Adrenal gland (tissue), 12 donors: ENCODE results near the gene ELL. TPM values are rescaled to one million over a fixed set of nuclear protein-coding genes. Genes with fewer than 3 reads are reported as not detected.

Experiments
- DNase-seq, 7 donors: peaks; one replicate each; pipeline ENCODE4 v3.0.0-alpha.2; 2019 to 2020
- H3K27ac ChIP-seq, 5 donors: fragments of 200-600 bp; sonication (generic) in 4 of 5; 1 replicate in 3 of 5; 2 replicates in 2 of 5; pipeline versions ENCODE4 v1.5.1 to v1.8.0; 2016 to 2020; ENCODE audit warnings: mild to moderate bottlenecking in 1 of 5
- H3K27me3 ChIP-seq: fragments of 200-600 bp; 2 replicates; pipeline ENCODE4 v1.8.0; 2021
- H3K36me3 ChIP-seq, 2 donors: fragments of 200-600 bp; replicated peaks in 1 of 2; 1 replicate in 1 of 2; 2 replicates in 1 of 2; pipeline versions ENCODE4 v1.5.1 to v1.8.0; 2018 to 2022
- H3K4me1 ChIP-seq, 2 donors: fragments of 200-600 bp; replicated peaks in 1 of 2; 1 replicate in 1 of 2; 2 replicates in 1 of 2; pipeline versions ENCODE4 v1.5.1 to v1.8.0; 2018 to 2021
- H3K4me3 ChIP-seq, 4 donors: fragments of 200-600 bp; sonication (generic) in 3 of 4; one replicate each; pipeline ENCODE4 v1.5.1; 2016 to 2018
- H3K9me3 ChIP-seq, 3 donors: fragments of 200-600 bp; sonication (generic) in 1 of 3; replicated peaks in 1 of 3; 1 replicate in 2 of 3; 2 replicates in 1 of 3; pipeline versions ENCODE4 v1.5.1 to v1.8.0; 2016 to 2021
- CTCF ChIP-seq, 6 experiments: fragments of 450-650 bp in 4 of 6; fragments of 200-600 bp in 2 of 6; sonication (generic) in 1 of 6; IDR thresholded peaks; 1 replicate in 5 of 6; 2 replicates in 1 of 6; pipeline versions ENCODE4 v1.5.1 to v1.8.0; 2016 to 2021; ENCODE audit warnings: antibody characterized with exemption in 6 of 6, mild to moderate bottlenecking in 2 of 6, moderate library complexity in 1 of 6
- POLR2A ChIP-seq, 2 donors: fragments of 450-650 bp; IDR thresholded peaks; one replicate each; pipeline ENCODE4 v1.6.1; 2017; ENCODE audit warnings: antibody characterized with exemption in 2 of 2, mild to moderate bottlenecking in 2 of 2, moderate library complexity in 1 of 2
- WGBS, 4 donors: extraction: QIAGEN DNeasy Blood & Tissue Kit in 2 of 4; methylation state at CpG; one replicate each; pipeline versions ENCODE4 v1.1.5 to v1.1.7; 2013 to 2017; 5-methylcytosine and 5-hydroxymethylcytosine counted together
- intact Hi-C, 2 donors: fragments of 100-400 bp; cut with DNase I; formaldehyde crosslinking; loops; one replicate each; pipeline versions ENCODE4 v1.14.1 to v1.15.0; 2022 to 2023
- polyA plus RNA-seq, 3 donors: library from polyadenylated mRNA; stranded (reverse); fragments of 200-250 nt in 2 of 3; fragments of 350-450 nt in 1 of 3; fragmentation: Illumina TruSeq in 1 of 3; extraction: RNeasy Lipid Tissue Mini Kit (QIAGEN cat#74804) in 1 of 3; gene quantifications; one replicate each; pipeline ENCODE4 v1.2.3, GENCODE V29; 2013 to 2014
- total RNA-seq, 9 donors: library from RNA; depleted of rRNA in 4 of 9; stranded (reverse); fragments of >200 nt in 4 of 9; fragments of 120-200 nt in 1 of 9; fragmentation: NEBNext Ultra II Directional in 1 of 9; extraction: Animal tissue kit (Norgen Biotek cat#: 25700) in 1 of 9; gene quantifications; one replicate each; pipeline versions ENCODE4 v1.1.0 to v1.2.4, GENCODE V29; 2013 to 2023
- donor health status: healthy with polysubstance abuse.
- donor health status: Bipolar disorder and iron deficiency.
- donor health status: DM: yes; HTN: yes; CAD: no.
- donor health status: DM: no; HTN: no; CAD: no.
- donor health status: DM: no; HTN: no; CAD: no.
- donor health status: DM: yes; HTN: yes; CAD: no.

The ELL gene
- total and polyA plus RNA-seq, 12 donors: 1.8 to 28.3 (median 13.8) TPM

DNA sequence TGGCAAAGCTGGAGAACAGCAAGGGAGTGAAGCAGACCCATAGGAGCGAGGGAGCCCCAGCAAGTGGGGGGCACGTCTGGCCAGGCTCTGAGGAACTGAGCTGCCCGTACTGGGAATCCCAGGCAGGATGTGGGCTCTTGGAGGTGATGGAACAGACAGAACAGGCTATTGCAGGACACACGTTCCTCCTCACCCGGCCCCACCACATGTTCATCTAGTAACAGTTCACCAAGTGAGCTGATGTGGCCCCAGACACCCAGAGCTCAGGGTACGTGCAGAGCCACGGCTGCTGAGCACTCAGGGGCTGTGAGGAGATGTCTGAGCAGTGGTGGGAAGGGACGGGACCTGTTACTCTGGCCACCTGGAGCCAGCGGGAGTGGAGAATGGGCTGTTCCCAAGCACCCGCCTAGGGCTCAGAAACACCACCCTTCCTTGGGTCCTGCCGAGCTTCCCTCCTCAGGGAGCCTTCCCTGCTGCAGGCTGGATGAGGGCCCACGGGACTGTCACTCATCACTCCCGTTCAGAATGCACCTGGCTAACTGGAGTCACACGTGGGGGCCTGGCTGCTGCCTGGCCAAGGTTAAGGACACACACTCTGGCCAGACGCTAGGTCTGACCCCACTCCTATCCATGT, 18.4 kb downstream of the ELL start:
- Histone ChIP-seq H3K4me3 (no peak overlapping the region), H3K4me1 (peaks cover 30 to 94% of the 10 kb centered on the region in 2 donors), H3K9me3 (no peaks in the 10 kb centered on the region), H3K27me3 (no peaks in the 10 kb centered on the region), H3K36me3 (no peaks in the 10 kb centered on the region), H3K27ac (peak overlapping the region in 3 of 5 donors; percentile 56 to 88 (median 76))
- no peak for TF ChIP-seq POLR2A (IDR thresholded peaks at IDR 0.05)
- no peak for TF ChIP-seq CTCF (IDR thresholded peaks at IDR 0.05)
- intact Hi-C loops: no loop called here
- DNase-seq: peak in 1 of 7 donors; percentile 58
- 67 to 76% (median 73%) methylated on average over 11 to 15 of the region's 15 CpGs for WGBS, 4 donors

GRCh38 chr19:18502638-18503294, 19.1 kb downstream of the ELL start:
- peak overlapping the region; percentile 14 to 88 (median 56) for H3K27ac ChIP-seq
- intact Hi-C loops: no loop called here
- H3K4me3 ChIP-seq: no peak overlapping the region
- TF ChIP-seq POLR2A (IDR thresholded peaks at IDR 0.05) (no peak), CTCF (IDR thresholded peaks at IDR 0.05) (no peak)
- WGBS, 4 donors: 48 to 72% (median 66%) methylated on average over 12 to 17 of the region's 17 CpGs
- peak in 3 of 7 donors; percentile 43 to 67 (median 54) for DNase-seq
- no peaks in the 10 kb centered on the region for H3K27me3 ChIP-seq
- H3K4me1 ChIP-seq: peaks cover 30 to 88% of the 10 kb centered on the region in 2 donors
- no peaks in the 10 kb centered on the region for H3K36me3 ChIP-seq
- H3K9me3 ChIP-seq: no peaks in the 10 kb centered on the region

- no peak overlapping the region for H3K4me3 ChIP-seq
- peak overlapping the region in 4 of 5 donors; percentile 14 to 88 (median 66) for H3K27ac ChIP-seq
- 76 to 96% (median 82%) methylated on average over 4 to 7 of the region's 7 CpGs for WGBS, 4 donors
- H3K36me3 ChIP-seq: no peaks in the 10 kb centered on the region
- H3K27me3 ChIP-seq: no peaks in the 10 kb centered on the region
- H3K4me1 ChIP-seq: peaks cover 24 to 84% of the 10 kb centered on the region in 2 donors
- intact Hi-C loops: no loop called here
- H3K9me3 ChIP-seq: no peaks in the 10 kb centered on the region
- DNase-seq: no peak
- TF ChIP-seq POLR2A (IDR thresholded peaks at IDR 0.05) (no peak), CTCF (IDR thresholded peaks at IDR 0.05) (no peak)
Measured at GRCh38 chr19:18502246-18502637, 19.6 kb downstream of the ELL start.

DNA sequence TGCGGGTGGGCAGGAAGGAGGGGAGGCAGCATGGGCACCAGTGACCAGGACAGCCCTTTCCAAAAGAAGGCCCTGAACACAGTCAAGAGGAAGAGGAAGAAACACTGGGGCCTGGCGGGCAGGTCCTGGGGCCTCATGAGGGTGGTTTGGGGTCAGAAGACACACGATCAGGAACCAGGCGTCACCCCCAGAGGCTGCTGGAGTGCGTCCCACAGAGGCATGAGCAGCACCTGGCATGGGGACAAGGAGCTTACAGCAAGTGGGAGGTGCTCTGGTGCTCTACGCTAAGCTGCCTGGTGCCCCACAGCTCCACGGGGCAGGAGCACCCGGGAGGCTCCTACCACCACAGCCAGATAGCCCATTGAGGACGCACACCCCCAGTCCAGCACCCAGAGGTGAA, 20.0 kb downstream of the ELL start:
- Histone ChIP-seq H3K4me1 (peaks cover 20 to 84% of the 10 kb centered on the region in 2 donors), H3K27me3 (no peaks in the 10 kb centered on the region), H3K27ac (peak overlapping the region in 4 of 5 donors; percentile 14 to 88 (median 66)), H3K4me3 (no peak overlapping the region), H3K36me3 (no peaks in the 10 kb centered on the region), H3K9me3 (no peaks in the 10 kb centered on the region)
- 74 to 83% (median 79%) methylated on average over 5 to 9 of the region's 9 CpGs for WGBS, 4 donors
- DNase-seq: peak in 2 of 7 donors; percentile 40 to 58
- TF ChIP-seq CTCF (IDR thresholded peaks at IDR 0.05): no peak
- no peak for TF ChIP-seq POLR2A (IDR thresholded peaks at IDR 0.05)
- intact Hi-C loops: no loop called here
